WI38 (cell line): ENCODE data around the gene SLC41A2.
A peak's percentile ranks its signal among the peaks of the same experiment; 100 is the strongest.

Experiments used
- H3K4me3 ChIP-seq: 2 replicates; pipeline ENCODE4 v1.5.1; 2011; ENCODE audit warnings: low read depth, mild to moderate bottlenecking, control low read depth, low read length
- TF ChIP-seq, protein P1 (sequence below): IDR thresholded peaks from 2 replicates; pipeline ENCODE4 v1.5.1; 2012; ENCODE audit warnings: low read depth, mild to moderate bottlenecking, control low read depth, low read length

SLC41A2 gene, protein sequence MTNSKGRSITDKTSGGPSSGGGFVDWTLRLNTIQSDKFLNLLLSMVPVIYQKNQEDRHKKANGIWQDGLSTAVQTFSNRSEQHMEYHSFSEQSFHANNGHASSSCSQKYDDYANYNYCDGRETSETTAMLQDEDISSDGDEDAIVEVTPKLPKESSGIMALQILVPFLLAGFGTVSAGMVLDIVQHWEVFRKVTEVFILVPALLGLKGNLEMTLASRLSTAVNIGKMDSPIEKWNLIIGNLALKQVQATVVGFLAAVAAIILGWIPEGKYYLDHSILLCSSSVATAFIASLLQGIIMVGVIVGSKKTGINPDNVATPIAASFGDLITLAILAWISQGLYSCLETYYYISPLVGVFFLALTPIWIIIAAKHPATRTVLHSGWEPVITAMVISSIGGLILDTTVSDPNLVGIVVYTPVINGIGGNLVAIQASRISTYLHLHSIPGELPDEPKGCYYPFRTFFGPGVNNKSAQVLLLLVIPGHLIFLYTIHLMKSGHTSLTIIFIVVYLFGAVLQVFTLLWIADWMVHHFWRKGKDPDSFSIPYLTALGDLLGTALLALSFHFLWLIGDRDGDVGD

GRCh38 chr12:104958001-104958804 is at the start of gene SLC41A2:
TSS of gene SLC41A2 (minus strand) at chr12:104958290. CDS start at chr12:104928527, 29,763 bp downstream.
- TF ChIP-seq, protein P1, sequence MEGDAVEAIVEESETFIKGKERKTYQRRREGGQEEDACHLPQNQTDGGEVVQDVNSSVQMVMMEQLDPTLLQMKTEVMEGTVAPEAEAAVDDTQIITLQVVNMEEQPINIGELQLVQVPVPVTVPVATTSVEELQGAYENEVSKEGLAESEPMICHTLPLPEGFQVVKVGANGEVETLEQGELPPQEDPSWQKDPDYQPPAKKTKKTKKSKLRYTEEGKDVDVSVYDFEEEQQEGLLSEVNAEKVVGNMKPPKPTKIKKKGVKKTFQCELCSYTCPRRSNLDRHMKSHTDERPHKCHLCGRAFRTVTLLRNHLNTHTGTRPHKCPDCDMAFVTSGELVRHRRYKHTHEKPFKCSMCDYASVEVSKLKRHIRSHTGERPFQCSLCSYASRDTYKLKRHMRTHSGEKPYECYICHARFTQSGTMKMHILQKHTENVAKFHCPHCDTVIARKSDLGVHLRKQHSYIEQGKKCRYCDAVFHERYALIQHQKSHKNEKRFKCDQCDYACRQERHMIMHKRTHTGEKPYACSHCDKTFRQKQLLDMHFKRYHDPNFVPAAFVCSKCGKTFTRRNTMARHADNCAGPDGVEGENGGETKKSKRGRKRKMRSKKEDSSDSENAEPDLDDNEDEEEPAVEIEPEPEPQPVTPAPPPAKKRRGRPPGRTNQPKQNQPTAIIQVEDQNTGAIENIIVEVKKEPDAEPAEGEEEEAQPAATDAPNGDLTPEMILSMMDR, result no peak

DNA sequence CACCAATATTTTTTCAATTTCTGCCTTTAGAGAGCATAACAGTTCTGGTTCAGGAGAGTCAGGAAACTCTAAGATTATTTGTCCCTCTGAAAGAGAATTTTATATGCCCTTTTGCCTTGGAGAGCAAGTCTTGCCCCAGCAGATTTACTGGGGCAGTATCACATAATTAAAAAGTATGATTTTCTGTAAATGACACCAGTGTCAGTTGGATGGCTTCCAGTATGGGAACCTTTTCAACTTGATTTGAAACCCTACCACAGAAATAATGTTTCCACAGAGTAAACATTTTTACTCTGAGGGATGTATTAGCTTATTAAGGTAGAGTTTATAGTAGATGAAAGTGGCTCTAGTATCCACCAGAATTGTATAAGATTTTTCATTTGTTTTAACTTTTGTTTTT is 43.4 kb upstream of the SLC41A2 start:
- TF ChIP-seq, protein P1, result no peak
- no peak overlapping the region for H3K4me3 ChIP-seq

More at GRCh38 chr12:104958001-104958804, at the start of gene SLC41A2:
- H3K4me3 ChIP-seq, result peak within 1 kb of the TSS; percentile 75

DNA sequence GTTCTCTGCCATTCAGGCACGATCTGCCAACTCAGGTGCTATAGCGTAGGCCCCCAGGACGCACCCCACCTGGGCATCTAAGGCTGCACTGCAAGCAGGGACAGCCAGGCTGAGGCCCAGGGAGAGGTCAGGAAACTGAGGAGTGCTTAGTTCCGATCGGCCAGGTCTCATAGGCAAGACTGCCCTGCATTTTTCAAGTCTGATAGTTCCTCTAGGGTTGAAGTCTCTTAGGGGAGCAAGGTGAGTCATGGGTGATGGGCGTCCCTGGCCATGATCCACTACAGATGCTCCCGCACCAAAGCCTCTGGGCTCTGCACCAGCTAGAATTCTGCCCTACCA is 41.2 kb upstream of the SLC41A2 start:
- H3K4me3 ChIP-seq, result no peak overlapping the region
- TF ChIP-seq, protein P1, result no peak

GRCh38 chr12:104998423-104999346 is 40.6 kb upstream of the SLC41A2 start:
- no peak overlapping the region for H3K4me3 ChIP-seq
- TF ChIP-seq, protein P1, result no peak

DNA sequence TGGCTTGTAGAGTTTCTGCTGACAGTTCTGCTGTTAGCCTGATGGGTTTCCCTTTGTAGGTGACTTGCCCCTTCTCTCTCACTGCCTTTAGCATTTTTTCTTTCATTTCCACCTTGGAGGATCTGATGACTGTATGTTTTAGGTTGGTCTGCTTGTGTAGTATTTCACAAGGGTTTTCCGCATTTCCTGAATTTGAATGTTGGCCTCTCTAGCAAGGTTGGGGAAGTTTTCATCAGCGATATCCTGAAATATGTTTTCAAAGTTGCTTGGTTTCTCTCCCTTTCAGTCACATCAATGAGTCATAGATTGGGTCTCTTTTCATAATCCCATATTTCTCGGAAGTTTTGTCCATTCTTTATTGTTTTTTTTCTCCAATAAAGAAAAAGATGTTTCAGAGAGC is 39.5 kb upstream of the SLC41A2 start:
- TF ChIP-seq, protein P1, result no peak

DNA sequence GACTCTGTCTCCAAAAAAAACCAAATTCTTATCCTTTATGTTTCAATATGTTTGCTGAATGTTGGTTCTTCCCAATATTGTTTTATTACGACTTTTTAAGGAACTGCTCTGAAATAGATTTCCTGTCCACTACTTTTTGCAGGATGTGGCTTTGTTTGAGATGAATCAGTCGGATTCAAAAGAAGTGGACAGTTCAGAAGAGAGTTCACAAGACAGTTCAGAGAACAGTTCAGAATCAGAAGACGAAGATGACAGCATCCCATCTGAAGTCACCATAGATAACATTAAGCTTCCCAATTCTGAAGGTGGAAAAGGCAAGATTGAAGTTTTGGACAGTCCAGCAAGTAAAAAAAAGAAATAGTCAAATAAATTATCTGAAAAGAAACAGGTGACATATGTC is 36.2 kb upstream of the SLC41A2 start:
- no peak overlapping the region for H3K4me3 ChIP-seq
- TF ChIP-seq, protein P1, result no peak

More for the DNA sequence above, 39.5 kb upstream of the SLC41A2 start:
- H3K4me3 ChIP-seq, result no peak overlapping the region
